Epithelial cell of esophagus (primary cell): ENCODE measurements around the gene PRKG1.
A peak's percentile ranks its signal among the peaks of the same experiment; 100 is the strongest.

Experiments used
- DNase-seq: peaks from one replicate; pipeline ENCODE4 v3.0.0; 2010; ENCODE audit warnings: low read depth
- H3K4me3 ChIP-seq: 2 replicates; pipeline ENCODE4 v1.5.1; 2011; ENCODE audit warnings: mild to moderate bottlenecking, low read length, control low read depth
- TF ChIP-seq, protein P1 (sequence below): IDR thresholded peaks from 2 replicates; pipeline ENCODE4 v1.5.1; 2011; ENCODE audit warnings: low read depth, mild to moderate bottlenecking, low read length, control low read depth, inconsistent platforms; ENCODE audit not compliant: insufficient read depth; ENCODE audit errors: missing control alignments

The PRKG1 gene

DNA sequence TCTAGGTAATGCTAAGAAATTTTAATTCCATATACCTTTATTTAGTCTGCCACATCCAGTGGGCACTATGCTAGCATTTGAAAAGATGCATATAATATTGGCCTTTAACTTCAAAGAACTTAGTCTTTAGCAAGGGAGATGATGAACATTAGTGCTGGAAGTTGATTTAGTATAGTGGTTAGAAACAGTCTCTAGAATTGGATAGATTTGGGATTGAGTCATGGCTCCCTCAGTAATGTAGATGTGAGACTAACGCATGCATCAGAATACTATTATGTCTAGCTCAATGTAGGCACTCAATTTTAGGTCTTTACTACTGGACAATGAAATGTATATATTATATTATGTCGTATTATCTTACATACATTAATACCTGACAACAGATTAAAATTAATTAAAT lies 1245.6 kb downstream of the PRKG1 start:
- no peak overlapping the region for H3K4me3 ChIP-seq
- TF ChIP-seq, protein P1, sequence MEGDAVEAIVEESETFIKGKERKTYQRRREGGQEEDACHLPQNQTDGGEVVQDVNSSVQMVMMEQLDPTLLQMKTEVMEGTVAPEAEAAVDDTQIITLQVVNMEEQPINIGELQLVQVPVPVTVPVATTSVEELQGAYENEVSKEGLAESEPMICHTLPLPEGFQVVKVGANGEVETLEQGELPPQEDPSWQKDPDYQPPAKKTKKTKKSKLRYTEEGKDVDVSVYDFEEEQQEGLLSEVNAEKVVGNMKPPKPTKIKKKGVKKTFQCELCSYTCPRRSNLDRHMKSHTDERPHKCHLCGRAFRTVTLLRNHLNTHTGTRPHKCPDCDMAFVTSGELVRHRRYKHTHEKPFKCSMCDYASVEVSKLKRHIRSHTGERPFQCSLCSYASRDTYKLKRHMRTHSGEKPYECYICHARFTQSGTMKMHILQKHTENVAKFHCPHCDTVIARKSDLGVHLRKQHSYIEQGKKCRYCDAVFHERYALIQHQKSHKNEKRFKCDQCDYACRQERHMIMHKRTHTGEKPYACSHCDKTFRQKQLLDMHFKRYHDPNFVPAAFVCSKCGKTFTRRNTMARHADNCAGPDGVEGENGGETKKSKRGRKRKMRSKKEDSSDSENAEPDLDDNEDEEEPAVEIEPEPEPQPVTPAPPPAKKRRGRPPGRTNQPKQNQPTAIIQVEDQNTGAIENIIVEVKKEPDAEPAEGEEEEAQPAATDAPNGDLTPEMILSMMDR = no peak
- no peak for DNase-seq

DNA sequence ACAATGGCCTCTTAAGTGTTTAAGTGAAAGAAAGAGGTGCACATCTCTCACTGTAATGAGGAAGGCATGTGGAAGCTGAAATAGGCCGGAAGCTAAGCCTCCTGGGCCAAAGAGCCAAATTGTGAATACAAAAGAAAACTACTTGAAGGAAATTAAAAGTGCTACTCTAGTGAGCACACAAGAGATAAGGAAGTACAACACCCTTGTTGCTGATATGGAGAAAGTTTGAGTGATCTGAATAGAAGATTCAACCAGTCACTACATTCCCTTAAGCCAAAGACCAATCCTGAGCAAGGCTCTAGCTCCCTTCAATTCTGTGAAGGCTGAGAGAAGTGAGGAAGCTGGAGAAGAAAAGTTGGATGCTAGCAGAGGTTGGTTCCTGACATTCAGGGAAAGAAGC lies 1248.0 kb downstream of the PRKG1 start:
- no peak for DNase-seq
- no peak overlapping the region for H3K4me3 ChIP-seq
- TF ChIP-seq, protein P1 = no peak

DNA sequence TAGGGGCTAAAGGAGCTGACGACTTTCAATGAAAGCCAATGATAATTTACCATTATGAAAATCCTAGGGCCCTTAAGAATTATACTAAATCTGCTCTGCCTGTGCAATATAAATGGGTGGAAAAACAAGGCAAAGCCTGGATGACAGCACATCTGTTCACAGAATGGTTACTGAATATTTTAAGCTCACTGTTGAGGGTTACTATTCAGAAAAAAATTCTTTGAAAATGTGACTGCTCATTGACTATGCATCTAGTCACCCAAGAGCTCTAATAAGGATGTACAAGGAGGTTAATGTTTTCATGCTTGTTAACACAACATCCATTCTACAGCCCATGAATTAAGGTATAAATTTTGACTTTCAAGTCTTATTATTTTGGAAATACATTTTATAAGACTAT lies 1248.6 kb downstream of the PRKG1 start:
- TF ChIP-seq, protein P1 = no peak
- no peak for DNase-seq
- H3K4me3 ChIP-seq = no peak overlapping the region

DNA sequence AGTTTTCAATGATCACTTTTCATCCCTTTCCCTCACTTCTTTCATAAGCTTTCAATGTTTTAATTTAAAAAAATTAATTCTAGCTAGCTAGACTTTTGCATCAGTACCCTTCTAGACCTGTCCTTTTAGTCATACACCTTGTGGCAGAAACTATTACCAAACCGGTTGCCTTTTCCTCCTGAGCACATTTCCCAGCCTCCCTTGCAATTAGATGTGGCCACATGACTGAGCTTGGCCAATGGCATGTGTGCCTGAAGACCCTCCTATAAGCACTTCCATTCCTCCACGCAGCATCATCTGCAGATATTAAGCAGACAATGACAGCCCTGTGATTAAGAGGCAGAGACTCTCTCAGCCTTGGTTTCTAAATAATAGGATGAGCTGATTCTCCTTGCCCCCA lies 1252.1 kb downstream of the PRKG1 start:
- DNase-seq = no peak
- H3K4me3 ChIP-seq = no peak overlapping the region
- TF ChIP-seq, protein P1 = no peak

DNA sequence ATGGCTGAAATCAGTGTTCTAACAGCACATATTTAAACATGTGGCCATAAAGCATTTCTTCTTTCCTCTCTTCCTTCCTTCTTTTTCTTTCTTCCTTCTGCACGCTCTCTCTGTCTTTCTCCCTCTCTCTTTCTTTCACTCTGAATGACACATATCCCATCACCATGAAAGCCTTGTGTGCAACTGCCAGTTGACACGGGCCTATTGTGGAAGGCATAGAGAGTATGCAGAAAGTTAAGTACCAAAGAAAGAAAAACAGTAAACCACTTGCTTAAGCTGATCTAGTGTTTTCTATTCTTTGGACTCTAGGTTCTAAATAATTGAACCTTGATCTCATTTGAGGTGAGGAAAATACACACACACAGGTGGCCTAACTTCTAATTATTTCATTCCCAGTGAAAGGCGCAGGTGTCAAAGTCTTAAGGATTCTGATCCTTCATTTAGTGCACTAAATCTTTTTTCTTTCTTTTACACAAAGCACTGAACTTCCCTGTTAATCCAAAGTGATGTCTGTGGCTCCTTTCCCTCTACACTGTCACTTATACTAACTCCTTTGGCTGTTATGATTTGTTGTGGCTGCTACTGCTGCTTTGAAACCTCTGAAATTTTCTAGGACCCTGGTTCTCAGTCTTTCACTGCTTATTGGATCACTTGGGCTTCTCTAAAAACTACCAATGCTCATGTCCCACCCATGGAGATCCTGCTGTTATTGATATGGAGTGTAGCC lies 1257.5 kb downstream of the PRKG1 start:
- H3K4me3 ChIP-seq = no peak overlapping the region
- DNase-seq = no peak
- TF ChIP-seq, protein P1 = no peak

DNA sequence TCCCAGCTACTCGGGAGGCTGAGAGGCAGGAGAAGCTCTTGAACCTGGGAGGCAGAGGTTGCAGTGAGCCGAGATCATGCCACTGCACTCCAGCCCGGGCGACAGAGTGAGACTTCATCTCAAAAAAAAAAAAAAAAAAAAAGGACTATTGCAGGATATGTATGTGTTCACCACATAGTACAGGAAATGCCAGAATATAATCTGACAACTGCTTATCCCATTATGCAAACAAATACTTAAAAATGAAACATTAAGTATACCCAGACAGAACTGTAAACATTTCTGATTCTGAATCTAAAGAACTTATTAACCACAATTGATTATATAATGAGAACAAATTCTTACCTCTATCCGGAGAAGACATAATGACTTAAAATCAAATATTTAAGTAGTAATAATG lies 1258.5 kb downstream of the PRKG1 start:
- TF ChIP-seq, protein P1 = no peak
- no peak for DNase-seq
- H3K4me3 ChIP-seq = no peak overlapping the region

DNA sequence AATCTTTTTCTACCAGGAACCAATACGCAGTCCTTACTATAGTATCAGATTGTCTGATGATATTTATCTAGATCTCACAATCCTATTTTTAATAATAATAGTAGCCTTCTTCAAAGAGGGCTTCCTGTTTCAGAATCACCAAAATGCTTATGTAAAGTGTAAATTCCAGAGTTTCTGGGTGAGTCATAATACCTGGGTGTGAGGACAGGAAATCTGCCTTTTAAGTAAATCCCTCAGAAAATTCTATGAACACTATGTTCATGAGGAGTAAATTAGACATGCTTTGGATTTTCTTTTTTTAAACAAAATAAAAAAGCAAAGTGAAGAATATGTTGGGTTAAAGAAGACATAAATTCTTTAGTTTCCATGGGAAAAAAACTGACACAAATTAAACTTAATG lies 1260.3 kb downstream of the PRKG1 start:
- H3K4me3 ChIP-seq = no peak overlapping the region
- peak; percentile 56 for DNase-seq
- TF ChIP-seq, protein P1 = no peak
